DMS 273 treated with DMSO at 0.1 percent for 48 hours (cell line): ENCODE measurements around the gene KRT4.
"Not testable (repeated sequence)": the region's sequence is repeated elsewhere in the genome, so short reads cannot be mapped to it uniquely, and the experiment has no call there.

ENCODE experiments used
- DNase-seq: peaks from one replicate; lab custom pipeline; 2025; lab: John Stamatoyannopoulos, UW

Gene KRT4

DNA sequence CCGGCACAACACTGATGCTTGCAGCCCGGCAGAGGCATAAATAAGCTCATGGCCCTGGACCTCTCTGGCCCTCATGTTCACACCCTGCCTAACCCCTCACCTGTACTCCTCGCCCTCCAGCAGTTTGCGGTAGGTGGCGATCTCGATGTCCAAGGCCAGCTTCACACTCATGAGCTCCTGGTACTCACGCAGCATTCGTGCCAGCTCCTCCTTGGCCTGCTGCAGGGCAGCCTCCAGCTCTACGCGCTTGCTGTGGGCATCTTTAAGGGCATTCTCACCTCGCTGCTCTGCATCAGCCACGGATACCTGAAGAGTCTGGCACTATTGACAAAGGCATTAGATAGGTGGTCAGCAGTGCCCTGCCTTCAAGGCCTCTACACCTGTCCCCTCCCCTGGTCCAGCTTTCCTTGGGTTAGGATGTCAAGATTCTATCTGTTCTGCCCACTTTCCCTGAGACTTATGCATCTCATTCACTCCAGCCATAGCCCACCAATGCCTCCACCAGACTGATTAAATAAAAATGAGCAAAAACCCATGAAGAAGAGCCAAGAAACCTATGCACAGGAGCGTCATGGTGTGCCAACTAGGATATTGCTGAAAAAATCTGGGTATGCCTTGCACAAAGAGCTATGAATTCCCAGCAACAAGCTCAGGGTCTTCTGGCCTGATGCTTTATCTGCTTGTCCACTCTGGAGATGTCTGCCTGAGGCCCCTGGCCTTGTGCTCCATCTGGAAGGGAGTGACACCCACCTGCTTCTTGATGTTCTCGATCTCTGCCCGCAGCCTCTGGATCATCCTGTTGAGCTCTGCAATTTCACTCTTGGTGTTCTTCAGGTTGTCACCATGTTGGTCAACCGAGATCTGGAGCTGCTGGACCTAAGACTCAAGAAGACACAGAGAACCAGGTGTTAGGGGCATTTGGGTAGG, 6.1 kb downstream of the KRT4 start:
- DNase-seq = no peak

GRCh38 chr12:52806821-52807543, 6.9 kb downstream of the KRT4 start:
- DNase-seq = no peak

DNA sequence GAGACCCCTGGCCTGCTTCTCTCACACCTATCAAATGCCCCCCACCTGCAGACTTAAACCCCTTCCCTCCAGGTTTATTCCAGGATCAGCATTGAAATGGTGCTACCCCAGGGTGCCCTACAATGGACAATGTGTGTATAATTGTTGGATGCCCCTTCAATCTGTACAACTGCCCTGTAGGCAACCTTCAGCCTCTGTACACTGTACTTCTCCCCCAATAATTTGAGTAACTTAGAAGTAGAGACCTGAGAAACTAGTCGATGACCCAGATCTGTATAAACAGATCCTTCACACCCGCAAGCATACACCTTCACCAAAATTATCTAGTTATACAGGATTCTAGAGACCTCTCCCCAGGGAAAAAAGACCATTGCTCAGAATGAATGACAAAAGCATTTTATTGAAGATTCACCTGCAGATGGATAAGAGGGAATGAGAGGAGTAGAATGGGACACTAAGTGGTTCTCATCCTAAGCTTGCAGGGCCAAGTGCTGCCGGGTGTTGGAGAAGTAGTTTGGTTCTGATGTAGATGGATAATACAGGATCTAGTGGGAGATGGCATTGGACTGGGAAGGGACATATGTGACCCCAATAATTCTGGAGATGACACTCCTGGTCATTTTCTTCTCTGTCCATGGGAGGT, 7.6 kb downstream of the KRT4 start:
- DNase-seq = no peak

GRCh38 chr12:52805739-52806138, 8.2 kb downstream of the KRT4 start:
- no peak for DNase-seq

DNA sequence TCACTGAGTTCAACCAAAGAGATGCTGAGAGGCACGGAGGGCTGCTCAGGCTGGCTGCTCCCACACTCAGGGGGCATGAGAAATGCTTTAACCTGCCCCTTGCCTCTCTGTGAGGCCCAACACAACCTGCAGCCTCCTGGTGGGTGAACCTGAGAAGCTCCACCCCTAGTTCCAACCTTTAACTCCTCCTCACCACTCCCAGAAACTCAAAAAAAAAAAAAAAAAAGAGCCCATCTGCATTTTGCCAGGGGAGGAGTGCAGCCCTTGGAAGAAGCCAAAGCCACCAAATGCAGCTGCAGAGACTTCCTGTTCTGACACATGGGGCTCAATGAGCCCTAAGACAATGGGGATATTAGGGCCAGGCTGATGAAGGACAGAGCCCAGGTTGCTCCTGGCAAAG, 8.9 kb downstream of the KRT4 start:
- DNase-seq = no peak

DNA sequence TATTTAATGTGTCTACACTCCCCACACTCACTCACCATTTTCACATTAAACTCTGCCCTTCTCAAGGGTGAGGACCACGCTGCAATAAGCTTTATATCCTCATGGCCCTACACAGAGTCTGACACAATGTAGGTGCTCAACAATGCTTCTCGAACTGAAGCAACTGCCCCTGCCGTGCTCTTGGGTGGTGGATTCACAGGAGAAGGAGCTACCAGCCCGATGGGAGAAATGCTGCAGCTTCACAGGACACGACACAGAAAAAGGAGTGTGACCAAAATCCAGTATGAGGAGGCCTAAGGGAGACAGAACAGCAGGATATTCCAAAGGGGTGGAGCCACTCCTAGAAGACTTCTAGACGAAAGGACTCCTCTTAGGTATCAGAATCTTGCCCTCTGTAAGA, 11.5 kb downstream of the KRT4 start:
- DNase-seq = no peak

DNA sequence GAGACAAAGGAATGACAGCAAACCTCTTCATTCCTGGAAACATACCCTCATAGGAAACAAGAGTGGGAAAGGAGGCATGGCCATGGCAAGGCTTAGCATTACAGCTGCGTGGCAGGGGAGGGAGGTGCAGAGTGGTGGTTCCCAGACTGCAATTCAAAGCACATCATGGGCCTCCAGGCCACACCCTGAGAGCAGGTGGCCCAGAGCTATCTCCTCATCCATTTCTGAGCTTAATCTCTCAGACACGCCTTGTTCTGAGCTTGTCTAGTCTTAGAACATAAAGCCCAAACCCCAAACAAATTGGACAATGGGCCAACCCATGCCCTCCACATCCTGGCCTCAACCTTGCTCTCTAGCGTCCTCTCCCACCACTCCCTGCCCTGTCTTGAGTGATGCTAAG, 12.1 kb downstream of the KRT4 start:
- no peak for DNase-seq

DNA sequence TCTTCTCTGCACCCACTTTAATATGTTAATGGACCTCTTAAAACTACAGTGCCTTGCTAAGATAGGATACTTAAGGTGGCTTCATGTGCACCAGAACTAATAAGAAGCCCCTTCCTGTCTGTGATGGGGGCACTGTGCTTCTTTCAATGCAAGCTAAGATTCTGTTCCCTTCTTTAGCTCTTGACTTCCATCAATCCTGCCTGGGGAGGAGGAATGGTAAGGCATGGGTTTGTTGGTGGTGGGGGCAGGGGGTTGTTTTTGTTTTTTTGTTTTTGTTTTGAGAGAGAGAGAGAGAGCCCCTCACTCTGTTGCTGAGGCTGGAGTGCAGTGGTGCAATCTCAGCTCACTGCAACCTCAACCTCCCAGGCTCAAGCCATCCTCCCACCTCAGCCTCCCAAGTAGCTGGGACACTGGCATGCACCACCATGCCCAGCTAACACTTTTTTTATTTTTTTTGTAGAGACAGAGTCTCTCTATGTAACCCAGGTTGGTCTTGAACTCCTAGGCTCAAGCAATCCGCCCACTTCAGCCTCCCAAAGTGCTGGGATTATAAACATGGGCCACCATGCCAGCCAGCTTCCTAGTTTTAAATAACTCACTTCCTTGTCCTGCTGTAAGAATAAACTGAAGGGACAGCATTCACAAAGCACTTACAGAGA, 13.5 kb downstream of the KRT4 start:
- DNase-seq = no peak

- no peak for DNase-seq
These were observed 14.3 kb downstream of the KRT4 start for GRCh38 chr12:52799505-52800211.

- no peak for DNase-seq
These were observed 15.0 kb downstream of the KRT4 start for GRCh38 chr12:52798671-52799504.

DNA sequence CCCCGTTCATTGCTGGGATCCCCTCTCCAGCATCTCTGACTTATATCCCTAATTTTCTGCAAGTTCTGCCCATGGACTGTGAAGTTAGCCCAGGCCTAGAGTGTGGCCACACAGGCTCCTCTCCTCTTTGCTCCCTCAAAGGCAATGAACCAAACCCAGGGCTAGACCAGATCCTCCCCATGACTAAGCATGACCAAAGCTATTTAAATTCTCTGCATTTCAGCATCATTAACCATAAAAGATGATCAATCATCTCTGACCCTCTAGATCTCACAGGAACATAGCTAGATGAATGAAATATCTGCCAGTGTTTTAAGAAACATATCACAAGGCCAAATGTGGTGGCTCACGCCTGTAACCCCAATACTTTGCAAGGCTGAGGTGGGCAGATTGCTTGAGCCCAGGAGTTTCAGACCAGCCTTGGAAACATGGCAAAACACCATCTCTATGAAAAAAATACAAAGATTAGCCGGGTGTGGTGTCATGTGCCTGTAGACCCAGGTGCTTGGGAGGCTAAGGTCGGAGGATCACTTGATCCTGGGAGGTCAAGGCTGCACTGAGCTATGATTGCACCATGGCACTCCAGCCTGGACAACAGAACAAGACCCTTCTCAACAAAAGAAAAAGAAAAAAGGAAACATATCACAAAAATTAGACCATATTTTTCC, 15.8 kb downstream of the KRT4 start:
- DNase-seq = no peak

GRCh38 chr12:52797529-52797894, 16.4 kb downstream of the KRT4 start:
- DNase-seq = no peak

DNA sequence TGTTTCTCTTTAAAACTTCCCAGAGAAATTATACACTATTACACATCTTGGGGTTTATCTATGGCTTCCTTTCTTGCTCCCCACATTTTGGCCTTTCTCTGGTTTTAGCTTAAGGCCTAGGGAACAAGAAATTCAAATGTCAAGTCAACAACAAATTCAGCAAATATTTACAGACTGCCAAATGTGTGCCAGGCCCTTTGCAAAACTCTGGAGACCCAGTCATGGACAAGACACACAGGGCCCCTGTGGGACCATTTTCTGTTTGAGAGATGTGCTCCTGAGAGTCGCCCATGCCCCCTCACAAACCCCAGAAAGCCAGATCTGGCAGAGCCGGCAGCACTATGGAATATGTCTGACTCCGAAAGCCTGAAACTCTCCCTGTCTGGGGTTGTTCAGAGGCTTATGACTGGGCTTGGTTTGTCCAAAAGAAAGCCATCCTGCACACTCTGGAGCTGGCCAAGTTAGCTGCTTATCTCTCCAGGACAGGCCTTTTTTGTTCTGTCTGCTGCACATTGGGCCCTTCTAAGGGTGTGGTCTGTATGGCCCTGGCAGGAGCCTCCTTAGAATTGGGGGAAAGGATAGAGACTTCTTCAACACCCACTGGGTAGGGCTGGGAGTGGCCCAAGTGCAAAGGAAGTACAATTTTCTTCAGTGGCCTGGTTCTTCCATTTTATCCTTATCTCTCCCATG, 16.9 kb downstream of the KRT4 start:
- DNase-seq = no peak

GRCh38 chr12:52796429-52796794, 17.5 kb downstream of the KRT4 start:
- DNase-seq = no peak

DNA sequence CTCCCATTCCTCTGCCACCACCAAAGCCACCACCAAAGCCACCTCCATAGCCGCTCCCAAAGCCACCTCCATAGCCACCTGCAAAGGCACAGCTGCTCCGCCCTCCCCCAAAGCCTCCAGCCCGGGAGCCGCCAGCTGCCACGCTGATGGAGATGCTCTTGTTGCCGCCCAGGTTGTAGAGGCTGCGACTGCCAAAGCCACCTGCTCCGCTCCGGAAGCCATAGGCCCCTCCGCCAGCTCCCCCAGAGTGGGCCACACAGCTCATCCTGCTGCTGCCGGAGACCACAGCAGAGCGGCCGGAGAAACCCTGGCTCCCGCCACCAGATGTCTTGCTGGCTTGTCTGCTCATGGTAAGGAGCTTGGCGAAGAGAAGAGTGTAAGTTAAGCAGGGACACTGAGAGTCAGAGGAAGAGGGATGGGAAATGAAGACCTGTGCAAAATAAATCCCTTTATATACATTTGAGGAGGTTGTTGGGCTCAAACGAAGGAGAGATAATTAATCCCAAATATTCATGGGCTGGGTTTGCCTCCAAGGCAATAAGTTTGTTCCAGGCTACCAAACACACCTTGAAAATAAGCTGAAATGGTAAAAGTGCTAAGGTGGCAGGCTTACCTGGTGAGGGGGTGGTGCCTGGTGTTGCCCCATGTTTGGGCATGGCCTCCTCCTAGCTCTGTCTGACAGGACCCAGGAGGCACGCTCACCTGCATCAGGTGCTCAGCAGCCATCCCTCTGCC, 18.1 kb downstream of the KRT4 start, which contains the start of gene KRT3:
Gene KRT3 (minus strand): TSS at position 424 of the 735 bp plus-strand sequence. CDS start 75 bp downstream, at position 349.
- no peak for DNase-seq

DNA sequence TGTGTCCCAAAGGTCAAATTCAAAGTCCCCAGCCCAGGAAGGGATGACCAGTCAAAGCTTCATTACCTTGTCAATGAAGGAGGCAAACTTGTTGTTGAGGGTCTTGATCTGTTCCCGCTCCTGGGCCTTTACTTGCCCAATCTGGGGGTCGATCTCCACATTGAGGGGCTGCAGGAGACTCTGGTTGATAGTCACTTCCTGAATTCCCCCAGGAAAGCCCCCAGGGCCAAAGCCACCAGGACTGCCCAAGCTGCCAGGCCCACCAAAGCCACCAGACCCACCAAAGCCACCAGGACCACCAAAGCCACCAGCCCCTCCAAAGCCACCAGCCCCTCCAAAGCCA, 18.6 kb downstream of the KRT4 start:
- DNase-seq = not testable (repeated sequence)

- DNase-seq = no peak
These were observed 19.2 kb downstream of the KRT4 start for GRCh38 chr12:52794479-52795331.
